GM19395 (cell line): ENCODE results near the gene VARS1.
"Not testable (repeated sequence)": the region's sequence is repeated elsewhere in the genome, so short reads cannot be mapped to it uniquely, and the experiment has no call there.

Source experiments
- ATAC-seq: cut with Tn5 transposase; IDR thresholded peaks from one replicate; pipeline ENCODE4 v1.9.1; 2021; ENCODE audit warnings: mild to moderate bottlenecking, moderate library complexity; ENCODE audit not compliant: unreplicated experiment

Gene VARS1

GRCh38 chr6:31822036-31822821 lies 26.7 kb upstream of the VARS1 start:
- peak; percentile 35 for ATAC-seq

DNA sequence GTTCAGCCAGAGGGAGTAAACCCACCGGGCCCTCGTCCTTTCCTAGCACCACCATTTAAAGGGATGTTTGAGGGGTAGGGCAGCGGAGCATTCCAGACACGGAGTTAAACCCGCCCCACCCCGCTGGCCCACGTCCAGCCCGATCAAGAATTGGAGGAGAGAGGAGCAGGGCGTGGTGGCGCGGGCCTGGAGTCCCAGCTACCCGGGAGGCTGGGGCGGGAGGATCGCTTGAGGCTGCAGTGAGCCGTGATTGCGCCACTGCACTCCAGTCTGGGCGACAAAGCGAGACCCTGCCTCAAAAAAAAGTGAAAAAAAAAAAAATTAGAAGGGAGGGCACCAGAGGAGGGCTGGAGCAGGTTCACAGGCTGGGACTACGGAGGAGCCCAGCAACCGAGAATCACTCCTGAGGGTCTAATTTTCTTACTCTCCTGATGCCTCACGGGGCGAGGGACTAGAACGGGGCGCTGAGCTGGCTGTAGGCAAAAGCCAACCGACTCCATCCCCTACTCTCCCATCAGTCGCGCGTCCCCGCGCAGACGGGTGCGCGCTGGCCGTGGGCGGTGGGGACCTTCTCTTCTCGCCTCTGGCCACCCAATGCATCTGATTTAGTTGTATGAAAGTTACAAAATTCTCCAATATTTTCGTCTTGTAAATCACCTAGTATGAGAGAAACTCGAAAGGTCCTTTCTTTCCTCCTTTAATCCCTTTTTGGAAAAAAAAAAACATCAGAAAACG lies 25.9 kb upstream of the VARS1 start:
- ATAC-seq: peak; percentile 48

GRCh38 chr6:31820399-31820798 lies 24.8 kb upstream of the VARS1 start:
- ATAC-seq: not testable (repeated sequence)

GRCh38 chr6:31819871-31820299 lies 24.3 kb upstream of the VARS1 start:
- no peak for ATAC-seq

DNA sequence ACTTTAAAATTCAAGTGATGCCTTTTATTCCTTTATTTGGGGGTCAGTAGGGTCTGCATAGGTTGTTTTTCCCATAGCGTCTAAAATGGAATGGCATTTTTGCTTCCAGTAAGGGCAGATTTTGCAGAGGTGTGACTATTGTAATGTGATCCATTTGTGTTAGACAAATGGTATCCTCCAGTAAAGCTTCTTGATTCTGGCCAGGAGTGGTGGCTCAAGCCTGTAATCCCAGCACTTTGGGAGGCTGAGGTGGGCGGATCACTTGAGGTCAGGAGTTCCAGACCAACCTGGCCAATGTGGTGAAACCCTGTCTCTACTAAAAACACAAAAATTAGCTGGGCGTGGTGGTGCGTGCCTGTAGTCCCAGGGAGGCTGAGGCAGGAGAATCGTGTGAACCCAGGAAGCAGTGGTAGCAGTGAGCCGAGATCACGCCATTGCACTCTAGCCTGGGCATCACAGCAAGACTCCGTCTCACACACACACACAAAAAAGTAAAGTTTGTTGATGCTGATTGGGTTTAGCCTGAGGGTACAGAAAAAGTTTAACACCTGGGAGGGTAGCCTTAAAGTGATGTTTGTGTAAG lies 22.5 kb upstream of the VARS1 start:
- ATAC-seq: not testable (repeated sequence)

GRCh38 chr6:31817133-31817928 lies 21.8 kb upstream of the VARS1 start:
- ATAC-seq: not testable (repeated sequence)

- no peak for ATAC-seq
Measured at GRCh38 chr6:31815025-31815838, 19.7 kb upstream of the VARS1 start, which contains the start of the genes HSPA1A and HSPA1L. HSPA1A (plus strand) TSS chr6:31815543; CDS start chr6:31815757, 214 bp downstream. HSPA1L (minus strand) TSS chr6:31815283; CDS start chr6:31811972, 3,311 bp downstream.

- ATAC-seq: no peak
Measured at GRCh38 chr6:31814677-31815024, 19.1 kb upstream of the VARS1 start.

- no peak for ATAC-seq
Measured at GRCh38 chr6:31813465-31813849, 17.9 kb upstream of the VARS1 start.

DNA sequence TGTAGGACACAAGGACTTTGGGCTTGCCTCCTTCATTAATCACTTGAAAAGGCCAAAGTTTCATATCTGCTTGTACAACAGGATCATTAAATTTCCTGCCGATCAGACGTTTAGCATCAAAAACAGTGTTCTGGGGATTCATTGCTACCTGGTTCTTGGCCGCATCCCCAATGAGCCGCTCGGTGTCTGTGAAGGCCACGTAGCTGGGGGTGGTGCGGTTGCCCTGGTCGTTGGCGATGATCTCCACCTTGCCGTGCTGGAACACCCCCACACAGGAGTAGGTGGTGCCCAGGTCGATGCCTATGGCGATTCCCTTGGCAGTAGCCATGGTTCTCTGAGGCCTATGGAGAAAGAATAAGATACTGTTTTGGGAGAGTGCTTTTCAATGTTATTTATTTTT lies 16.1 kb upstream of the VARS1 start:
- ATAC-seq: no peak

GRCh38 chr6:31808599-31808998 lies 13.0 kb upstream of the VARS1 start:
- ATAC-seq: not testable (repeated sequence)

DNA sequence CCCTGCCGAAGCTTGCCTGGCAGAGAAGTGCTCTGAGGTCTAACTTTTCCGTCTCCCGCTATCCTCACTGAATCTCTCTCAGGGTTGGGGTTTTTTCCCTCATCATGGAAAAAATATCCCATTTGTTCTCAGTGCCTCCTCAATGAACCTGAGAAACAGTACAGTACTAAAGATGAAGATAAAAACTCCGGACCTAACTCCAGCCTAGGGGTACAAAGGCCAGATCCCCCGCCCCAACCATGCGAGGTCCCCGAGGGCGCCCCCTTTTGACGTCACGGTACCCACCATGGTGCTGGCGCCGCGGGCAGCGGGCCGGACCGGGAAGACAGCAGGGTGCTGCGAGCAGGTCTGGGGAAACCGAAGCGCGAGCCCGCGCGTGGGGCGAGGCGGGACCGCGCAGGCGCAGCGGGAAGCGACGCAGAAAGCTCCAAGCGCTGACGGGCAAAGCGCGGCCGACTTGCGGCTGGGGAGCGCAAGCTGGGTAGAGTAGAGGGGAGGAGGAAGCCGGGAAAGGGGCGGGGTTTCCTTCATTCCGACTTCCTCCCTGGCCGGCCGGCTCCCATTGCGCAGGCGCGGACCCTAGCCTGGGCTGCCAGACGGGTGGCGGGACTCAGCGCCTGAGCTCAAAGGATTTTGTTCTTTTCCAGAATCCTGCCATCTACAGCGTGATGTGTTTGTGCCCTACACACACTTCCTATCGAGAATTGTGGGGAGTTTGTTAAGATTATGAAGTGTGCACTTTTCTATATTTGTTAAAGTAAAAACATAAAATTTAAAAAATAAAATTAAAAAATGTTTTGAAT lies 11.1 kb upstream of the VARS1 start, which contains the start of gene LSM2:
TSS of gene LSM2 (minus strand) at position 497 of the 803 bp plus-strand sequence. CDS start at position 288, 209 bp downstream.
- ATAC-seq: peak; percentile 85

- peak; percentile 26 for ATAC-seq
Measured at GRCh38 chr6:31805939-31806469, 10.5 kb upstream of the VARS1 start.

DNA sequence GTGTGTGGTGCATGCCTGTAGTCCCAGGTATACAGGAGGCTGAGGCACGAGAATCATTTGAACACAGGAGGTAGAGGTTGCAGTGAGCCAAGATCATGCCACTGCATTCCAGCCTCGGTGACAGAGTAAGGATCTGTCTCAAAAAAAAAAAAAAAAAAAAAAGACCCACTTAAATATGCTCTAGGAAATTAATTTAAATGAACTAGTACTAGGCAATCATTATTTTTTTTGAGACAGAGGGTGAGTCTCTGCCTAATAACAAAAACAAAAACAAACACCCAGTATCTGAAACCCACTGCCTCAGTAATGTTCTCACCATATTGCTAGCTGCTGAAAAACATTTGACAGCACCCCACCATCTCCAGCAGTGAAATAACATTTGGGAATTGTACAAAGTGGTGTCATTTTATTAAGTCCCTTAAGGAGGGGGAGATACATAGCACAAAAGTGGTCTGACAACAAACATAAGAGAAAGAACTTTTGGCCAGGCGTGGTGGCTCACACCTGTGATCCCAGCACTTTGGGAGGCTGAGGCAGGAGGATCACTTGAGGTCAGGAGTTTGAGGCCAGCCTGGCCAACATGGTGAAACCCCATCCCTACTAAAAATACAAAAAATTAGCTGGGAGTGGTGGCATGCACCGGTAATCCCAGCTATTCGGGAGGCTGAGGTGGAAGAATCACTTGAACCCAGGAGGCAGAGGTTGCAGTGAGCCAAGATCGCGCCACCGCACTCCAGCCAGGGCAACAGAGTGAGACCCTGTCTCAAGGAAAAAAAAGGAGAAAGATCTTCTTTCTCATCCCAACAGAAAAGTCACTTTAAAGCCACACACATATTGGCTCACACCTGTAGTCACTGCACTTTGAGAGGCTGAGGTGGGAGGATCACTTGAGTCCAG lies 5.7 kb upstream of the VARS1 start:
- not testable (repeated sequence) for ATAC-seq

DNA sequence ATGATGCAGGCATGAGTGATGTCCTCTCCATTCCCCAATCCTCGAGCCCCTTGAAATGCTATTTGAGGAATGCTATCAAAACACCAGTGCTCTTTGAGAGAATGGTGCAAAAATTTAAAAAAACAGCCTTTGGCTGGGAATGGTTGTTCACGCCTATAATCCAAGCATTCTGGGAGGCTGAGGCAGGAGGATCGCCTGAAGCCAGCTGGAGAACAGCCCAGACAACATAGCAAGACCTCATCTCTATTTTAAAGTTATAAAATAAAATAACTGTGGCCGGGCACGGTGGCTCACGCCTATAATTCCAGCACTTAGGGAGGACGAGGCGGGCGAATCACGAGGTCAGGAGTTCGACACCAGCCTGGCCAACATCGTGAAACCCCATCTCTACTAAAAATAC lies 4.2 kb upstream of the VARS1 start:
- no peak for ATAC-seq

DNA sequence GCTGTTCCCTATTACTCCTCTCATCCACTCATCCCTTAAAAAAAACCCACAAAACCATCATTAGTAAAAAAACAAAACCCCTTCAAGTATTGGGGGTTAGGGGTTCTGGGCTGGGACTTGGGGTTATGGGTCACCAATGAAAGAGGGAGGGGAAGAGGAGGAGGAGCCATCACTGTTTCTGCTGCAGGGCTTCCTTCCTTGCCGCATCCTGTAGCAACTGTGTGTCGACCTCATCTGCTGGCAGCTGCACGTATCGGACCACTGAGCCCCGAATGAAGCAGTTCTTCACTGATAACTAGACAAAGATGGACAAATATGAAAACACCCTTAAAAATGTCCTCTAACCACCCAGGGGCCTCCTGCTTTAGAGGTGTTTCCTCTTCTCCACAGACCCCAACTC lies 2.0 kb upstream of the VARS1 start:
- ATAC-seq: no peak

GRCh38 chr6:31796993-31797385 lies 1.4 kb upstream of the VARS1 start:
- ATAC-seq: no peak
